Astrocyte (in vitro differentiated cells and primary cell): Measurements from ENCODE around the gene HAVCR2.

Source experiments
- CTCF ChIP-seq: IDR thresholded peaks from 2 replicates; pipeline ENCODE4 v1.5.1; 2011; ENCODE audit warnings: low read depth, mild to moderate bottlenecking, inconsistent platforms, low read length, moderate library complexity; ENCODE audit not compliant: insufficient read depth
- EZH2 ChIP-seq: IDR thresholded peaks from 2 replicates; pipeline ENCODE4 v1.6.1; 2012; ENCODE audit warnings: mild to moderate bottlenecking, low read length, inconsistent platforms; ENCODE audit not compliant: insufficient read depth

GRCh38 chr5:157108976-157109375 lies at the start of gene HAVCR2:
- TF ChIP-seq CTCF, result no peak
- TF ChIP-seq EZH2, result no peak
